Measurements from ENCODE around the gene PCDHAC2. TPM values are rescaled to one million over a fixed set of nuclear protein-coding genes. Genes with fewer than 3 reads are reported as not detected.

The PCDHAC2 gene
- total and polyA plus RNA-seq, 2 donors (not counting 3 experiments of a cell fraction or from before 2014, with no cell fraction given) = 1.00 to 1.2 TPM

DNA sequence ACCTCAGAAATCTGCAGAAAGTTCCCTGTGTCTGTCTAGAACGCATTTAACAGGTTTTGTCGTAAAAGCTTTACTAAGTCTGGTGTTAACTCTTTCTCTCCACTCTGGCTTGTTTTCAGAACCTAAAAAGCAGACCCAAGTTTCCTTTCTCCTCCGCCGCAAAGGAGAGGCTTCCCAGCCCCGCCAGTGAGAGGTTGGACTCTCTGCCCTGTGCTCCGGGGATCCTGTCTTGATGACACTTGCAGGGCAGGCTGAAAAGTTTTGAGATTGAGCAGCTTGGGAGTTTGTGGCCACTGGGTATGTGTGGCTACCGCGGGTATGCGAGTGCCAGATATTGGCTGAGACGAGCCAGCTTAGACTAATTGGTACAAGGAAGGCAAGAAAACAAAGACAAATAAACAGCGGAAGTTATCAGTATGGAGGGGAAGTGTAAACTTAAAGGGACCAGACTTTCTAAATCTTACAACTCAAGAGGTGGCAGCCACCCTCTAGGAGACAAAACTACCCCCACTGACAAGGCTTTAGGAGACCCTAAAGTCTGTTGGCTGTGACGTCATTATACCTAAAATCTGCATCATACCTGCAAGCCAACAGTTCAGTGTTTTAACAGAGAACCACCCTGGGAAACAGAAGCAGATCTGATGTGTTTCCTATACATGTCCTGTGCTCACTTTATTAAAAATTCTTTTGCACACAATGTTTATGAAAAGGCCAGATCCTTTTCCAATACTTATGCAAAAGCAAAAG is 43.9 kb downstream of the PCDHAC2 start:
- no peaks in the 10 kb centered on the region for H3K9me1 ChIP-seq (replicated peaks; ENCODE audit: control insufficient read depth, extremely low read depth, insufficient read depth, low read length)
- H3K79me2 ChIP-seq (ENCODE audit: control insufficient read depth, insufficient read depth, low read length) = no peaks in the 10 kb centered on the region
- no peaks in the 10 kb centered on the region for H3K9me3 ChIP-seq (replicated peaks; ENCODE audit: control insufficient read depth, insufficient read depth, low read length)
- no peak overlapping the region for H2AFZ ChIP-seq (ENCODE audit: low read depth, low read length)
- no peaks in the 10 kb centered on the region for H3K36me3 ChIP-seq (ENCODE audit: control insufficient read depth in 2 of 2, extremely low read depth in 1 of 2, insufficient read depth in 2 of 2, low read length in 2 of 2)
- no peak for FAIRE-seq
- no peak overlapping the region for H3K4me2 ChIP-seq (ENCODE audit: insufficient read depth, low read length)
- CTCF ChIA-PET = no interaction called here
- POLR2A ChIA-PET = no interaction called here
- no peak overlapping the region for H3K4me3 ChIP-seq (replicated peaks in 1 of 3; ENCODE audit: insufficient read depth in 1 of 3, low read depth in 1 of 3, low read length in 3 of 3)
- no peak for TF ChIP-seq POLR2AphosphoS5 (IDR thresholded peaks at IDR 0.05; ENCODE audit: insufficient read depth, low read depth, low read length)
- TF ChIP-seq, protein P1, sequence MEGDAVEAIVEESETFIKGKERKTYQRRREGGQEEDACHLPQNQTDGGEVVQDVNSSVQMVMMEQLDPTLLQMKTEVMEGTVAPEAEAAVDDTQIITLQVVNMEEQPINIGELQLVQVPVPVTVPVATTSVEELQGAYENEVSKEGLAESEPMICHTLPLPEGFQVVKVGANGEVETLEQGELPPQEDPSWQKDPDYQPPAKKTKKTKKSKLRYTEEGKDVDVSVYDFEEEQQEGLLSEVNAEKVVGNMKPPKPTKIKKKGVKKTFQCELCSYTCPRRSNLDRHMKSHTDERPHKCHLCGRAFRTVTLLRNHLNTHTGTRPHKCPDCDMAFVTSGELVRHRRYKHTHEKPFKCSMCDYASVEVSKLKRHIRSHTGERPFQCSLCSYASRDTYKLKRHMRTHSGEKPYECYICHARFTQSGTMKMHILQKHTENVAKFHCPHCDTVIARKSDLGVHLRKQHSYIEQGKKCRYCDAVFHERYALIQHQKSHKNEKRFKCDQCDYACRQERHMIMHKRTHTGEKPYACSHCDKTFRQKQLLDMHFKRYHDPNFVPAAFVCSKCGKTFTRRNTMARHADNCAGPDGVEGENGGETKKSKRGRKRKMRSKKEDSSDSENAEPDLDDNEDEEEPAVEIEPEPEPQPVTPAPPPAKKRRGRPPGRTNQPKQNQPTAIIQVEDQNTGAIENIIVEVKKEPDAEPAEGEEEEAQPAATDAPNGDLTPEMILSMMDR (IDR thresholded peaks at IDR 0.05; ENCODE audit: extremely low read depth in 1 of 2, insufficient read depth in 1 of 2, low read depth in 1 of 2, low read length in 2 of 2) = no peak
- no peak for TF ChIP-seq EZH2 (IDR thresholded peaks at IDR 0.05; ENCODE audit: borderline replicate concordance, low read depth, low read length, severe bottlenecking)
- no peak for TF ChIP-seq FOS (IDR thresholded peaks at IDR 0.05; ENCODE audit: borderline replicate concordance, insufficient read depth, low read length)
- TF ChIP-seq, protein P2, sequence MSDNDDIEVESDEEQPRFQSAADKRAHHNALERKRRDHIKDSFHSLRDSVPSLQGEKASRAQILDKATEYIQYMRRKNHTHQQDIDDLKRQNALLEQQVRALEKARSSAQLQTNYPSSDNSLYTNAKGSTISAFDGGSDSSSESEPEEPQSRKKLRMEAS (IDR thresholded peaks at IDR 0.05; ENCODE audit: insufficient read depth, insufficient read length) = no peak
- no peak for TF ChIP-seq POLR2A (IDR thresholded peaks at IDR 0.05; ENCODE audit: low read depth, low read length)
- no peak for TF ChIP-seq GATA2 (IDR thresholded peaks at IDR 0.05; ENCODE audit: insufficient read depth, insufficient read length, low read depth, low read length)
- TF ChIP-seq JUN (IDR thresholded peaks at IDR 0.05; ENCODE audit: borderline replicate concordance, insufficient read depth, insufficient read length, low read depth) = no peak
- H3K4me1 ChIP-seq (ENCODE audit: control insufficient read depth, extremely low read depth, insufficient read depth, low read length) = no peaks in the 10 kb centered on the region
- BruUV-seq (replicated peaks) = no TSS peak
- no peak overlapping the region for H3K27ac ChIP-seq (ENCODE audit: insufficient read depth, low read depth, low read length)
- intact Hi-C loops (cut with micrococcal nuclease) = no loop called here
- dilution Hi-C loops (cut with MboI; ENCODE audit: extremely low pct_ligation_motif_present, low sequenced_read_pairs) = no loop called here
- no peaks in the 10 kb centered on the region for H3K27me3 ChIP-seq (ENCODE audit: control insufficient read depth in 2 of 2, insufficient read depth in 2 of 2, low read length in 2 of 2)
- H3K9ac ChIP-seq (replicated peaks; ENCODE audit: extremely low read depth, insufficient read depth, low read length) = no peak overlapping the region
- no peak for DNase-seq (ENCODE audit: low read depth, low spot score)
- no peaks in the 10 kb centered on the region for H4K20me1 ChIP-seq (replicated peaks; ENCODE audit: control insufficient read depth, extremely low read depth, insufficient read depth, low read length)
